ENCODE measurements around the gene PDCD7. TPM values are rescaled to one million over a fixed set of nuclear protein-coding genes. Genes with fewer than 3 reads are reported as not detected.

The PDCD7 gene
- total RNA-seq, 1 experiment from 2014 or later = 19.7 TPM

- in situ Hi-C loops (cut with HindIII; ENCODE audit: low pct_unique_long_range_greater_than_20kb, low sequenced_read_pairs) = no loop called here
- POLR2A ChIA-PET = interaction anchor here (0.6 kb wide), 1 partner anchor 35 kb away, joined by 3 read pairs; no protein-coding TSS in a partner anchor
- intact Hi-C loops (cut with micrococcal nuclease; ENCODE audit: unreplicated experiment) = no loop called here
- DNase-seq (ENCODE audit: low read depth, low spot score) (no peak), ATAC-seq (no peak)
- no TSS peak for BruUV-seq (replicated peaks)
- Histone ChIP-seq H3K27ac (ENCODE audit: low read length) (no peak overlapping the region), H3K36me3 (ENCODE audit: control insufficient read depth, insufficient read depth, low read length) (no peaks in the 10 kb centered on the region), H3K4me3 (ENCODE audit: low read depth in 2 of 2, low read length in 2 of 2) (no peak overlapping the region), H3K4me1 (ENCODE audit: control insufficient read depth, insufficient read depth, low read length) (peaks cover 13% of the 10 kb centered on the region), H3K9me3 (ENCODE audit: control insufficient read depth, insufficient read depth, low read depth, low read length) (no peaks in the 10 kb centered on the region), H3K27me3 (ENCODE audit: control insufficient read depth, insufficient read depth, low read length) (no peaks in the 10 kb centered on the region)
- CTCF ChIA-PET = interaction anchor here (0.6 to 1.7 kb wide), 3 partner anchors 26 to 54 kb away, joined by 4 to 9 read pairs (median 9); no protein-coding TSS in a partner anchor
- TF ChIP-seq CTCF (IDR thresholded peaks at IDR 0.05) (no peak), REST (IDR thresholded peaks at IDR 0.05; ENCODE audit: insufficient read depth in 1 of 2, low read depth in 2 of 2, low read length in 1 of 2) (no peak), POLR2AphosphoS5 (IDR thresholded peaks at IDR 0.05; ENCODE audit: low read depth, low read length) (no peak), SIN3A (IDR thresholded peaks at IDR 0.05; ENCODE audit: borderline replicate concordance, insufficient read depth, low read depth, low read length) (no peak)
Measured at GRCh38 chr15:65087873-65088642, 45.5 kb downstream of the PDCD7 start.

- Histone ChIP-seq H3K4me3 (ENCODE audit: low read depth in 2 of 2, low read length in 2 of 2) (no peak overlapping the region), H3K4me1 (ENCODE audit: control insufficient read depth, insufficient read depth, low read length) (peaks cover 13% of the 10 kb centered on the region), H3K36me3 (ENCODE audit: control insufficient read depth, insufficient read depth, low read length) (no peaks in the 10 kb centered on the region), H3K27ac (ENCODE audit: low read length) (no peak overlapping the region), H3K27me3 (ENCODE audit: control insufficient read depth, insufficient read depth, low read length) (no peaks in the 10 kb centered on the region; the same call in 1 of the 2 replicates), H3K9me3 (ENCODE audit: control insufficient read depth, insufficient read depth, low read depth, low read length) (no peaks in the 10 kb centered on the region)
- CTCF ChIA-PET = interaction anchor here (0.6 to 1.7 kb wide), 3 partner anchors 26 to 54 kb away, joined by 4 to 9 read pairs (median 9); no protein-coding TSS in a partner anchor
- in situ Hi-C loops (cut with HindIII; ENCODE audit: low pct_unique_long_range_greater_than_20kb, low sequenced_read_pairs) = no loop called here
- ATAC-seq (no peak), DNase-seq (ENCODE audit: low read depth, low spot score) (no peak)
- POLR2A ChIA-PET = interaction anchor here (0.6 to 0.7 kb wide), 2 partner anchors 35 to 185 kb away, joined by 3 read pairs; no protein-coding TSS in a partner anchor
- TF ChIP-seq SIN3A (IDR thresholded peaks at IDR 0.05; ENCODE audit: borderline replicate concordance, insufficient read depth, low read depth, low read length) (no peak), POLR2AphosphoS5 (IDR thresholded peaks at IDR 0.05; ENCODE audit: low read depth, low read length) (no peak), TCF7L2 (IDR thresholded peaks at IDR 0.05; ENCODE audit: low read depth, low read length) (no peak), CTCF (IDR thresholded peaks at IDR 0.05) (no peak), REST (IDR thresholded peaks at IDR 0.05; ENCODE audit: insufficient read depth in 1 of 2, low read depth in 2 of 2, low read length in 1 of 2) (no peak)
- BruUV-seq (replicated peaks) = no TSS peak
- intact Hi-C loops (cut with micrococcal nuclease; ENCODE audit: unreplicated experiment) = no loop called here
Measured at GRCh38 chr15:65087411-65087810, 46.2 kb downstream of the PDCD7 start.

Measured in Panc1 (cell line).